Kidney (tissue), 14 donors: ENCODE data around the gene BTBD17. TPM values are rescaled to one million over a fixed set of nuclear protein-coding genes. Genes with fewer than 3 reads are reported as not detected.

Experiments
- DNase-seq, 5 donors: peaks; one replicate each; pipeline ENCODE4 v3.0.0-alpha.2; 2013 to 2020
- FAIRE-seq: peaks from 2 replicates; lab custom pipeline; 2012; peaks lifted over from hg19 to GRCh38; lab: Jason Lieb, UNC
- H3K27ac ChIP-seq, 2 donors: one replicate each; pipeline ENCODE4 v1.7.0; 2013; ENCODE audit warnings: low read depth in 2 of 2, low read length in 2 of 2, inconsistent platforms in 1 of 2
- H3K27me3 ChIP-seq: one replicate; pipeline ENCODE4 v1.7.1; 2013; ENCODE audit warnings: low read length, inconsistent platforms; ENCODE audit not compliant: control insufficient read depth, insufficient read depth
- H3K36me3 ChIP-seq, 3 donors: one replicate each; pipeline versions ENCODE4 v1.7.0 to v1.7.1; 2013; ENCODE audit warnings: low read length in 3 of 3, control low read depth in 1 of 3, inconsistent platforms in 1 of 3; ENCODE audit not compliant: insufficient read depth in 3 of 3, control insufficient read depth in 2 of 3
- H3K4me1 ChIP-seq, 3 donors: one replicate each; pipeline versions ENCODE4 v1.7.0 to v1.7.1; 2013; ENCODE audit warnings: low read length in 3 of 3, inconsistent platforms in 1 of 3, low read depth in 1 of 3; ENCODE audit not compliant: control insufficient read depth in 2 of 3, insufficient read depth in 2 of 3
- H3K4me3 ChIP-seq, 3 donors: one replicate each; pipeline versions ENCODE4 v1.7.0 to v1.8.1; 2013; ENCODE audit warnings: low read length in 3 of 3, control low read depth in 1 of 3, inconsistent platforms in 1 of 3
- H3K9ac ChIP-seq, 3 donors: one replicate each; pipeline versions ENCODE4 v1.7.0 to v1.7.1; 2013; ENCODE audit warnings: low read length in 3 of 3, control low read depth in 1 of 3, inconsistent platforms in 1 of 3
- H3K9me3 ChIP-seq, 3 donors: one replicate each; pipeline versions ENCODE4 v1.7.0 to v1.7.1; 2013; ENCODE audit warnings: low read length in 3 of 3, control low read depth in 1 of 3, inconsistent platforms in 1 of 3; ENCODE audit not compliant: control insufficient read depth in 2 of 3, insufficient read depth in 1 of 3
- intact Hi-C: fragments of 100-400 bp; cut with DNase I; formaldehyde crosslinking; loops from one replicate; pipeline ENCODE4 v1.11.1; 2022
- polyA plus RNA-seq: library from polyadenylated mRNA; stranded (reverse); fragments of 350-450 nt; fragmentation: Illumina TruSeq; extraction: RNeasy Lipid Tissue Mini Kit (QIAGEN cat#74804); gene quantifications from one replicate; pipeline ENCODE4 v1.2.3, GENCODE V29; 2014; ENCODE audit warnings: low read depth, low replicate concordance; ENCODE audit not compliant: insufficient read depth
- total RNA-seq: library from RNA; stranded (reverse); fragmentation: NEBNext Ultra II Directional; extraction: Animal tissue kit (Norgen Biotek cat#: 25700); gene quantifications from one replicate; pipeline ENCODE4 v1.2.1, GENCODE V29; 2021
- TF ChIP-seq, protein P1 (sequence below): IDR thresholded peaks from 3 replicates; pipeline ENCODE4 v1.5.1; 2012; ENCODE audit warnings: mild to moderate bottlenecking, moderate library complexity, borderline replicate concordance; ENCODE audit not compliant: insufficient read depth; ENCODE audit errors: extremely low read depth
- donor health status: control.
- donor health status: control.
- donor health status: control.
- donor health status: control.
- donor health status: control.
- donor health status: DM: yes; HTN: yes; CAD: no.
- donor health status: Normal renal cell carcinoma (clear cell type).

The BTBD17 gene
- total and polyA plus RNA-seq, 2 donors from 2014 or later, result not detected

DNA sequence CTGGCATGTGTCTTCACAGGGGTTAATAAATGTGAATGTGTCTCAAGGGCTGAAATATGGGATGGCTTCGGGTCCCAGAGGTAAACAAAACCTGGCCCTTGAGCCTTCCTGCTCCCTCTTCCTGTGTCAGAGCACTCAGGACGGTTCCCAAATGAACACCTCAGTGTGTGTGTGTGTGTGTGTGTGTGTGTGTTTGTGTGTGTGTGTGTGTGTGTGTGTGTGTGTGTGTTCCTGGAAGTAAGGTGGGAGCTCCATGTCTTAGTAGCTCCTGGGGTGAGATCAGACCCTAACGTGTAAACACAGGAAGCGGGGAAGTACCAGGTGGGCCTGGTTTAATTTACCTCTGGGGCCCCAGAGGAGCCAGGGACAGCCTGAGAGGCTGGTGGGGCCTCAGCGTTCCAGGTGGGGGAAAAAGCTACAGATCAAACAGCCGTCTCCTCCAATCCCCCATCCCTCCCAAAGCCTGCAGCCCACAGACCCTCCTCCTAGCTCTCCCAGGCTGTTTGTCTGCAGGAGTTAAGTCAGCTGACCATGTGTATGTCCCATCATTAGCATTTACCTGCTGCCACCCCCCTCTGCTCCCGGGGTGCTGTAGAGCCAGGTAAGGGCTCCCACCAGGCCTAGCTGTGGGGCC lies 29.5 kb downstream of the BTBD17 start:
- TF ChIP-seq, protein P1, sequence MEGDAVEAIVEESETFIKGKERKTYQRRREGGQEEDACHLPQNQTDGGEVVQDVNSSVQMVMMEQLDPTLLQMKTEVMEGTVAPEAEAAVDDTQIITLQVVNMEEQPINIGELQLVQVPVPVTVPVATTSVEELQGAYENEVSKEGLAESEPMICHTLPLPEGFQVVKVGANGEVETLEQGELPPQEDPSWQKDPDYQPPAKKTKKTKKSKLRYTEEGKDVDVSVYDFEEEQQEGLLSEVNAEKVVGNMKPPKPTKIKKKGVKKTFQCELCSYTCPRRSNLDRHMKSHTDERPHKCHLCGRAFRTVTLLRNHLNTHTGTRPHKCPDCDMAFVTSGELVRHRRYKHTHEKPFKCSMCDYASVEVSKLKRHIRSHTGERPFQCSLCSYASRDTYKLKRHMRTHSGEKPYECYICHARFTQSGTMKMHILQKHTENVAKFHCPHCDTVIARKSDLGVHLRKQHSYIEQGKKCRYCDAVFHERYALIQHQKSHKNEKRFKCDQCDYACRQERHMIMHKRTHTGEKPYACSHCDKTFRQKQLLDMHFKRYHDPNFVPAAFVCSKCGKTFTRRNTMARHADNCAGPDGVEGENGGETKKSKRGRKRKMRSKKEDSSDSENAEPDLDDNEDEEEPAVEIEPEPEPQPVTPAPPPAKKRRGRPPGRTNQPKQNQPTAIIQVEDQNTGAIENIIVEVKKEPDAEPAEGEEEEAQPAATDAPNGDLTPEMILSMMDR, result no peak
- H3K36me3 ChIP-seq, result no peaks in the 10 kb centered on the region
- no peaks in the 10 kb centered on the region for H3K4me1 ChIP-seq
- DNase-seq (no peak), FAIRE-seq (no peak)
- no peak overlapping the region for H3K9ac ChIP-seq
- no peaks in the 10 kb centered on the region for H3K27me3 ChIP-seq
- H3K27ac ChIP-seq, result no peak overlapping the region
- intact Hi-C loops, result no loop called here
- H3K9me3 ChIP-seq, result peaks cover 0 to 4% (median 0%) of the 10 kb centered on the region in 3 donors
- no peak overlapping the region for H3K4me3 ChIP-seq

GRCh38 chr17:74330446-74330845 lies 31.2 kb downstream of the BTBD17 start:
- H3K4me3 ChIP-seq, result no peak overlapping the region
- no peaks in the 10 kb centered on the region for H3K36me3 ChIP-seq
- TF ChIP-seq, protein P1, result no peak
- DNase-seq, result no peak
- H3K9ac ChIP-seq, result no peak overlapping the region
- no peak for FAIRE-seq
- peaks cover 0 to 3% (median 0%) of the 10 kb centered on the region in 3 donors for H3K4me1 ChIP-seq
- no peak overlapping the region for H3K27ac ChIP-seq
- H3K27me3 ChIP-seq, result no peaks in the 10 kb centered on the region
- intact Hi-C loops, result no loop called here
- H3K9me3 ChIP-seq, result peaks cover 0 to 4% (median 0%) of the 10 kb centered on the region in 3 donors

- H3K27me3 ChIP-seq, result no peaks in the 10 kb centered on the region
- FAIRE-seq (no peak), DNase-seq (no peak)
- intact Hi-C loops, result no loop called here
- H3K9me3 ChIP-seq, result peaks cover 0 to 4% (median 0%) of the 10 kb centered on the region in 3 donors
- H3K27ac ChIP-seq, result no peak overlapping the region
- peaks cover 0 to 3% (median 0%) of the 10 kb centered on the region in 3 donors for H3K4me1 ChIP-seq
- TF ChIP-seq, protein P1, result no peak
- no peaks in the 10 kb centered on the region for H3K36me3 ChIP-seq
- no peak overlapping the region for H3K9ac ChIP-seq
- H3K4me3 ChIP-seq, result no peak overlapping the region
Measured at GRCh38 chr17:74329378-74329777, 32.3 kb downstream of the BTBD17 start.
